Measurements from ENCODE around the gene NACC2.

DNA sequence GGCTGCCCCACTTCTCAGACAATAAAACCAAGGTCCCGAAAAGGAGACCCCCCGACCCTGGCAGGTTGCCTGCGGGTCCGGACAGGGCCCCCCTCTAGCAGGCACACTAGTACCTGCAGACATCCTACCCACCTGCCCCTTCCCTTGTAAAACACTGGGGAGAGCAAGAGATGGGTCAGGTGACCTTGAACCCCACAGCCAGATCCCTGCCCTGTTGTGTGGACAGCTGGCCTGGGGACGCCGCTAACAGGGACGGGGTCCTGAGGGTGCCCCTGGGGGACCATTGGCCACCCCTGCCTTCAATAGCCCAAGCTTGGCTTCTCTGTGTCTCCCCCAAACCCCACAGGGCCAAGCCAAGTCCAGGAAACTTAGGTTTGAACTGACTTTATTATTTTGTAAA lies 88.9 kb downstream of the NACC2 start:
- TF ChIP-seq, protein P1, sequence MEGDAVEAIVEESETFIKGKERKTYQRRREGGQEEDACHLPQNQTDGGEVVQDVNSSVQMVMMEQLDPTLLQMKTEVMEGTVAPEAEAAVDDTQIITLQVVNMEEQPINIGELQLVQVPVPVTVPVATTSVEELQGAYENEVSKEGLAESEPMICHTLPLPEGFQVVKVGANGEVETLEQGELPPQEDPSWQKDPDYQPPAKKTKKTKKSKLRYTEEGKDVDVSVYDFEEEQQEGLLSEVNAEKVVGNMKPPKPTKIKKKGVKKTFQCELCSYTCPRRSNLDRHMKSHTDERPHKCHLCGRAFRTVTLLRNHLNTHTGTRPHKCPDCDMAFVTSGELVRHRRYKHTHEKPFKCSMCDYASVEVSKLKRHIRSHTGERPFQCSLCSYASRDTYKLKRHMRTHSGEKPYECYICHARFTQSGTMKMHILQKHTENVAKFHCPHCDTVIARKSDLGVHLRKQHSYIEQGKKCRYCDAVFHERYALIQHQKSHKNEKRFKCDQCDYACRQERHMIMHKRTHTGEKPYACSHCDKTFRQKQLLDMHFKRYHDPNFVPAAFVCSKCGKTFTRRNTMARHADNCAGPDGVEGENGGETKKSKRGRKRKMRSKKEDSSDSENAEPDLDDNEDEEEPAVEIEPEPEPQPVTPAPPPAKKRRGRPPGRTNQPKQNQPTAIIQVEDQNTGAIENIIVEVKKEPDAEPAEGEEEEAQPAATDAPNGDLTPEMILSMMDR (IDR thresholded peaks at IDR 0.05 in 8 of 11, conservative IDR thresholded peaks at IDR 0.05 in 3 of 11), result no peak
- no peak for TF ChIP-seq POLR2A (IDR thresholded peaks at IDR 0.05)
